Occipital lobe (tissue), 2 donors: Measurements from ENCODE around the gene ZMYND11. TPM values are rescaled to one million over a fixed set of nuclear protein-coding genes. Genes with fewer than 3 reads are reported as not detected.
"Not testable (repeated sequence)": the region's sequence is repeated elsewhere in the genome, so short reads cannot be mapped to it uniquely, and the experiment has no call there.

Source experiments
- DNase-seq: peaks from one replicate; lab custom pipeline; 2025; lab: John Stamatoyannopoulos, UW
- total RNA-seq: library from RNA; depleted of rRNA; stranded (reverse); fragments of >200 nt; gene quantifications from one replicate; pipeline ENCODE4 v1.2.3, GENCODE V29; 2014

Gene ZMYND11
- total RNA-seq, 1 donor from 2014 or later: 166 TPM

GRCh38 chr10:244227-244626 is 109.0 kb downstream of the ZMYND11 start:
- no peak for DNase-seq

DNA sequence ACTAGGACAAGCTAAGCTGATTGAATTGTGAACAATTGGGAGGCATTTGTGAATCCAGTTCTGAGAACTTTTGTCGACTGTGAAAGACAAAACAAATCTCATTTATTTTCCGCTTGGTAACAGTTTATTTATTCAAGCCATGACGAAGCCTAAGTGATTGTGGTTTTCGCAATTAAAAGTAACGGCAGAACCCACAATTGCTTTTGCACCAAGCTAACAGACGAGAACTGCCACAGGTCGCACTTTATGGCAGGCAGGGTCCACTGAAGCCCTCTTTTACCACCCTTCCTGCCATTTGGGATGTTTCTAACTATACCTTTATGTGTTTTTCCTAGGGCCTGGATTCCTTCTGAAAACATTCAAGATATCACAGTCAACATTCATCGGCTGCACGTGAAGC is 111.2 kb downstream of the ZMYND11 start:
- DNase-seq: no peak

DNA sequence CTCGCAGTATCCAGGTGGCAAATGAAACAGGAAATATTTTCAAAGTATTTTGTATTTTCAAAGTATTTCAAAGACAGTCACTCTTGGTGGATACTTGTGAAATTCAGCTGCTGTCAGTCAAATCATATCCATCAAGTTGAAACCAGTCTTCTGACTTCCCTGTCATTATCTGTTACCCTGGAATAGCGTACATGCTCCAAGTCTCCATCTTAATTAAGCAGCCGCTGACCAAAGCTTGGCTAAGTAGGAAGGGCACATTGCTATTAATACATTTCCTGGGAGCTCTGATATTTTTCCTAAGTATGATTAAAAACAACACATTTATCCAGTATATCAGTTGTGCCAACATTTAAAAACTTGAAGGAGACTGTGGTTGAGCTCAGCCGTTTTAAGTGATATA is 112.2 kb downstream of the ZMYND11 start:
- no peak for DNase-seq

- DNase-seq: no peak
Observed at GRCh38 chr10:248307-248706, 113.1 kb downstream of the ZMYND11 start.

DNA sequence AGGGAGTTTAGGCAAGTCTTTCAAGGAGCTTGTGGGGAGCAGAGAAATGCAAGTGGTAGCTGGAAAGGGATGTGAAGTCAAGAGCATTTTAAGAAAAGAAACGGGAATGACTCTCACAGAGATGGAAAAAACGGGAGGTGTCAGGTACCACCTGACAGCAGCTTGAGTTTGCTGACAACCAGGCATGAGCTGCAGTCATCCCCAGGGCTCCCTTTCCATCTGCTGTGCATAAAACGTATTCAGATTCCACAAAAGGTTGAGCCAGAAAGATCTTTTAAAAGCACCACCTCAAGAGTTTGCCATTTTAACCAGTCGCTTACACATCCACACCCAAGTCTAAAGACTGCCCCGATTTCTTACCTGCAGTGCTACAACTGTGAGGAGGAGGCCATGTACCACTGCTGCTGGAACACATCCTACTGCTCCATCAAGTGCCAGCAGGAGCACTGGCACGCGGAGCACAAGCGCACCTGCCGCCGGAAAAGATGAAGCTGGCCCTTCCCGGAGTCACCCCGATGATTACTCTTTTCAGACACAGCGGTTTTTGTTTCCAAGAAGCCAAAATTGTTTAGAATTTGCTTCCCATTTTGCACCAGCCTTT is 116.8 kb downstream of the ZMYND11 start:
- no peak for DNase-seq

- DNase-seq: no peak
Observed at GRCh38 chr10:260819-261429, 125.7 kb downstream of the ZMYND11 start.

GRCh38 chr10:264160-265073 is 129.2 kb downstream of the ZMYND11 start:
- not testable (repeated sequence) for DNase-seq

- not testable (repeated sequence) for DNase-seq
Observed at GRCh38 chr10:265074-265440, 129.8 kb downstream of the ZMYND11 start.

- DNase-seq: not testable (repeated sequence)
Observed at GRCh38 chr10:265816-266588, 130.7 kb downstream of the ZMYND11 start.

DNA sequence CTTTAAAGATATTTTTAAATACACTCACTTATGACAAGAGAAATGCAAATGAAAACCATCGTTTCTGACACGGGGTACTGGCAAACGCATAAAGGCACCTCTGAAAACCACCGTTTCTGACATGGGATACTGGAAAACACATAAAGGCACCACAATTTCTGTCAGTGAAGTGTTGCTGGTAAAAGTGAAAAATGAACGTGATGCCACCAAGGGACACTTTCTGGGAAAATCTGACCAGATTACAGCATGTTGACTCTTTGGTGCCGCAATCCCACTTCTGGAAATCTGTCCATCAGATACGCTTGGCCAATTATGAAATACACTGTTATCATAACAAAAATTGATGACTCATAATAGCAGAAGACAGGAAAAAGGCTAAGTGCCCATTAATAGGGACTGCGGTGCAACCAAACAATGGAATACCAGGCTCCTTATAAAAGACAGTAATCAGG is 131.7 kb downstream of the ZMYND11 start:
- no peak for DNase-seq

DNA sequence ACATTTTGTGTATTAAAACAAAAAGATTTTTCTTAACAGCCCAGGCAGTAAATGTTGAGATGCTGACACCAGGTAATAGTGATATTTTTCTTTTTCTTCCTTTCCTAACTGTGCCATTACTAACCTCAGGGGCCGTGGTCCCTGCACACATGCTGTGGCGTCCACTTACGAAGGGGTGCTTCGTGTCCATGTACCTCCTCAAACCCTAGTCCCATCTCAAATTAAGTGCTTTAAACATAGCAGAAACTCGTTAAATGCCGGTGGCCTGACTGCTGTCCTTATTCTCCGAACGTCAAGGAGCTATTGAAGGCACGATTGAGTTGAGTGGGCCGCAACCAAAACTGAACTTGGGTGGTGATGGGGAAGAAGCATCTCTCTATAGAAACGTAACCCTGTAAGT is 132.4 kb downstream of the ZMYND11 start:
- DNase-seq: no peak

- DNase-seq: no peak
Observed at GRCh38 chr10:269440-270074, 134.3 kb downstream of the ZMYND11 start.

GRCh38 chr10:271201-271600 is 135.9 kb downstream of the ZMYND11 start:
- no peak for DNase-seq

- DNase-seq: no peak
Observed at GRCh38 chr10:271722-272121, 136.5 kb downstream of the ZMYND11 start.

DNA sequence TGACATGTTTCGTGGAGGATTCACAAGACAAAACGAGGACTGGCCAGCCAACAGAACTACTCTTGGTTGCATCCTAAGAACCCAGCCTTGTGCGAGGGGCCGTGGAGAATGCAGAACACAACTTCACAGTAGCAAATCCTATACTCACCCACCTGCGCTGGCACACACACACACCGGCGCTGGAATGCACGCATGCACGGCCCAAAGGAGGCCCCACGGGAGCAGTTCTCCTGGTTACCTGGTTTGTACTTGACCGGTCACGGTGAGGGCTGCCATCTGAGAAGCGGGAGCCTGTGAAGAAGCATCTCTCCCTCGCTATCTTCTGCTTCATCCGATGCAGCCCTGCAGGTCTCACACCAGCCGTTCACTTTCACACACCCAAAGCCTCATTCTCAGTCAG is 137.8 kb downstream of the ZMYND11 start:
- DNase-seq: no peak

- no peak for DNase-seq
Observed at GRCh38 chr10:274866-275265, 139.6 kb downstream of the ZMYND11 start.

DNA sequence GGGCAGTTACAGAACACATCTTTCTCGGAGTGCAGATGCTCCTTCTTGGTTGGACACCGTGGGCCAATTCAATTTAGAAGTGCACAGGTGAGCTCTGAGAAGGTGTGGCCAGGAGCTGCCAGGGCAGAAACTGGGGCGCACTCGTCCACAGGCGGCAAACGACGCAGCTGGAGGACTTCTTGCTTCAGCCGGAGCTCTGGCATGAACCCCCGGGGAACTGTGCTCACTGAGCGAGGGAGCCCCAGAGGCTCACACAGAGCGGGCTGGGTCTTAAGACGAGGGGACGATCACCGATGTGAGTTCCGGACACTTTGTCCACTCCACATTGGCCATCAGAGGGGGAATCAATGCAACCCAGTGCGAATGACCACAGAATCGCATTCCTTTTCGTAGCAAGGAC is 140.4 kb downstream of the ZMYND11 start:
- DNase-seq: no peak

DNA sequence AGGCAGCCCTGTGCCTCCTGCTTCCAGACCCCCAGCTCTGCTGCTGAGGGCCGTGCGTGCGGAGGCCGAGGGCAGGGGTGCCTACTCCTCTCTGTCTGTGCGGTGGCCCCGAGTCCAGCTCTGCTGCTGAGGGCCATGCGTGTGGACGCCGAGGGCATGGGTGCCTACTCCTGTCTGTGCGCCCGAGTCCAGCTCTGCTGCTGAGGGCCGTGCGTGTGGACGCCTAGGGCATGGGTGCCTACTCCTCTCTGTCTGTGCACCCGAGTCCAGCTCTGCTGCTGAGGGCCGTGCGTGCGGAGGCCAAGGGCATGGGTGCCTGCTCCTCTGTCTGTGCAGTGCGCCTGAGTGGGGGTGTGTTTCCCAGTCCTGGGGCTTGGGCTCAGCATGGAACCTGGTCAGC is 142.7 kb downstream of the ZMYND11 start:
- DNase-seq: no peak

- DNase-seq: no peak
Observed at GRCh38 chr10:278707-279106, 143.5 kb downstream of the ZMYND11 start.

- no peak for DNase-seq
Observed at GRCh38 chr10:279232-279631, 144.0 kb downstream of the ZMYND11 start.

DNA sequence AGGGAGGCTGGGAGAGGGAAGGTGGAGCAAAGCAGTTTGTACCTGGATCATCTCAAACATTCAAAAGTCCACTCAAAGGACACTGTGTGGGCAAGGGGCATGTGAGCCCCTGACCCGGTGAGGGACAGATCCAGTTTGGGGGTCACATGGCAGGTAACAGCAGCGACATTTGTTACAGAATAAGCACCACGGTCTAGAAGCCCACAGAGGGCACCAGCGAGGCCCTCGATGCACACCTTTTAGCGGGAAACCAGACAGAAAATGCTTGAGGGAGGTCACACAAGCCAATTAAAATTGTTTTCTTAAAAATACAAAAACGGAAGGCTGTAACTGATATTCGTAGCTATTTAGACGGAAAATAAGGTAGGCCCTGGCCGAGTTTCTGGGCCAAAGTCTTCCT is 144.4 kb downstream of the ZMYND11 start:
- no peak for DNase-seq
